Suprapubic skin (tissue), 3 donors: Measurements from ENCODE around the gene PARVG.

Experiments used
- CTCF ChIP-seq, 2 donors: fragments of 200-600 bp in 1 of 2; fragments of 450-650 bp in 1 of 2; sonication (generic) in 1 of 2; IDR thresholded peaks; one replicate each; pipeline ENCODE4 v1.5.1; 2016 to 2019; ENCODE audit warnings: antibody characterized with exemption in 2 of 2, mild to moderate bottlenecking in 1 of 2, moderate library complexity in 1 of 2
- EP300 ChIP-seq: sonication (generic); formaldehyde crosslinking; IDR thresholded peaks from one replicate; pipeline ENCODE4 v1.6.1; 2017; ENCODE audit warnings: antibody characterized with exemption

GRCh38 chr22:44159811-44160210 is 20.9 kb upstream of the PARVG start:
- no peak for TF ChIP-seq CTCF (IDR thresholded peaks at IDR 0.05)
- TF ChIP-seq EP300: no peak
